Measurements from ENCODE around the gene TDRD7. TPM values are rescaled to one million over a fixed set of nuclear protein-coding genes. Genes with fewer than 3 reads are reported as not detected.

TDRD7 gene
- total RNA-seq, 1 donor from 2014 or later, result 8.1 TPM

DNA sequence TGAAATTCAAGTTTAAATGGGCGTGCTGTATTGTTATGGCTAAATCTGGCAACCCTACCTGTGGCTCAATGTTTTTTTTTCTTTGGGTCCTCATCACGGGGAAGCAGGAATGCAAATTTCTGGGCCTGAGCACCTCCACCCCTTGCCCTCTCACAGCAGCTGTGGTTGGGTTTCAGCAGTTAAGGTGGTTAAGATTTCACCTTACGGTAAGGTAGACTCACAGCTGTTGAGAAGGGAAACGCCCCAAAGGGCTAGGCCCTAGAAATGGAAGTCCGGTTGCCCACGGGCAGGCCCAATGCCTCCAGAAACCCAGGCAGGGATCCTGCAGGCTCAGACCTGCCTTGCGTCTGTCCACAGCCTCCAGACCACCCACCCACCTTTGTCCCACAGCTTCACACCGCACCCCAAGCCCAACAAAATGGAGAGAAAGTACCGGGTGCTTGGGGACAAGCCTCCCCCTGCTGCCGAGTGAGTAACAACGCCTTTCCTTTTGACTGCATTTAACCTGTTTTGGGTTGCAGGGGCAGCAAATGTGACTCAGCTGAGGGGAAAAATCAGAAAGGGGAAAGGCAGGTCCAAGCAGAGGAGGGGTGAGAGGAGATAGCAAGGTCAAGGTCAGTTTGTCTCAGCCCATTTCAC is 48.1 kb upstream of the TDRD7 start:
- H3K27me3 ChIP-seq, result no peaks in the 10 kb centered on the region
- no peaks in the 10 kb centered on the region for H3K9me3 ChIP-seq (ENCODE audit: low read depth)
- Mint-ChIP-seq H3K36me3 (peaks cover 9% of the 10 kb centered on the region), H3K27me3 (ENCODE audit: insufficient read depth, low read depth) (peaks cover 3% of the 10 kb centered on the region), H3K9me3 (peaks cover 3% of the 10 kb centered on the region), H3K4me3 (no peak overlapping the region), H3K4me1 (peaks cover 4% of the 10 kb centered on the region), H3K27ac (no peak overlapping the region)
- H3F3A ChIP-seq (ENCODE audit: low read depth), result no peaks in the 10 kb centered on the region
- no peak for DNase-seq (ENCODE audit: low spot score)
- H3K4me3 ChIP-seq, result no peak overlapping the region
- no peak overlapping the region for H2AFZ ChIP-seq (replicated peaks)
- H3K4me1 ChIP-seq, result no peaks in the 10 kb centered on the region
- H3K4me2 ChIP-seq, result no peak overlapping the region
- no peaks in the 10 kb centered on the region for H3K79me2 ChIP-seq (ENCODE audit: low read depth)
- H4K20me1 ChIP-seq (ENCODE audit: low read depth), result no peaks in the 10 kb centered on the region
- no peak overlapping the region for H3K27ac ChIP-seq
- TF ChIP-seq, protein P1, sequence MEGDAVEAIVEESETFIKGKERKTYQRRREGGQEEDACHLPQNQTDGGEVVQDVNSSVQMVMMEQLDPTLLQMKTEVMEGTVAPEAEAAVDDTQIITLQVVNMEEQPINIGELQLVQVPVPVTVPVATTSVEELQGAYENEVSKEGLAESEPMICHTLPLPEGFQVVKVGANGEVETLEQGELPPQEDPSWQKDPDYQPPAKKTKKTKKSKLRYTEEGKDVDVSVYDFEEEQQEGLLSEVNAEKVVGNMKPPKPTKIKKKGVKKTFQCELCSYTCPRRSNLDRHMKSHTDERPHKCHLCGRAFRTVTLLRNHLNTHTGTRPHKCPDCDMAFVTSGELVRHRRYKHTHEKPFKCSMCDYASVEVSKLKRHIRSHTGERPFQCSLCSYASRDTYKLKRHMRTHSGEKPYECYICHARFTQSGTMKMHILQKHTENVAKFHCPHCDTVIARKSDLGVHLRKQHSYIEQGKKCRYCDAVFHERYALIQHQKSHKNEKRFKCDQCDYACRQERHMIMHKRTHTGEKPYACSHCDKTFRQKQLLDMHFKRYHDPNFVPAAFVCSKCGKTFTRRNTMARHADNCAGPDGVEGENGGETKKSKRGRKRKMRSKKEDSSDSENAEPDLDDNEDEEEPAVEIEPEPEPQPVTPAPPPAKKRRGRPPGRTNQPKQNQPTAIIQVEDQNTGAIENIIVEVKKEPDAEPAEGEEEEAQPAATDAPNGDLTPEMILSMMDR (IDR thresholded peaks at IDR 0.05), result no peak
- no peak for TF ChIP-seq EZH2phosphoT487 (IDR thresholded peaks at IDR 0.05)
- H3K36me3 ChIP-seq, result no peaks in the 10 kb centered on the region
- H3K9ac ChIP-seq, result no peak overlapping the region

DNA sequence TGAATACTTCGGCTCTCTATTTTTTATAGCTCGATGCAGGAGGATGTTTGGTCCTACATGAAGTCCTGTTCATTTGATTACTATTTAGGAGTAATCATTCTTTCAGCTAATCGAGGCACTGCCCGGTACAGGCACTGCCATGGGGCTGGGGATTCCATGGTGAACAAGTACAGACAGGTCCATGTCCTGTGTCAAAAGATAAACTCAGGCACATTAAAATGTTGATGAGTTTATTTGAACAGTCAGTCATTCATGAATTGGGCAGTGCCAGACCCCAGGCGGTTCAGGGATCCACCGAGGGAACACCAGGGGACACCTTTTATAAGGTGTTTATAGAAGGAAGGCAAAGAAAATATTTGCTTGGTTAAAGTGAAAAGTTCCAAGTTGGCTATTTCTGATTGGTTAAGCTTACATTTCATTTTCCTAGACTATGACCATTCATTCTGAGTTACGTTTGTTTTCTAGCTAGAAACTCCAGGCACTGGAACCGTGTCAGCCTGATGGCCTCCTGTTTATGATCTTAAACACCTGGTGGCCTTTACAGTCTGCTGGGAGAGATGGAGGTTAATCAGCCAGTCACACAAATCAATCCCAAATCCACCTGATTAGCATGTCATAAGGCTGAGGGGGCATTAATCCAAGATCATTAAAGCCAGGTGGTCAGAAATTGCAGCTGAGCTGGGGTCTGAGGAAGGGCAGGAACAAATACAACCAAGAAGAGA is 47.0 kb upstream of the TDRD7 start:
- Mint-ChIP-seq H3K4me1 (peaks cover 4% of the 10 kb centered on the region), H3K4me3 (no peak overlapping the region)

DNA sequence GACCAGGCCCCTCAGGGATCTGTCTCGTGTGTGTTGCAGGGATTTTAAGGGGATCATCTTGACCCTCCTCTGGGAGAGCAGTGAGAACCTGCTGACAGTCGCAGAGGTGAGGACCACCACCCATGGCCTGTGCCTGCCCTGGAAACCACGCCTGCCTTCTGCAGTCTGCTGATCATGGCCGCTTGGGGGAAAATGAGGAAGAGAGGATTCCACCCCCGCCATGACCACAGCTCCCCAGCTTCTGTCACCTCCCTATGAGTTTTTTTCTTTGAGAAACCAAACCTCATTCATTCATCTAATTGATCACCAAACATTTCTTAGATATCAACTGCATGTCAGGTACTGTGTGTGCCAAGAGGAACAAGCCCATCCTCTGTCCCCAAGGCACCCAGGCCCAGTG is 46.3 kb upstream of the TDRD7 start:
- Histone ChIP-seq H3K9me3 (ENCODE audit: low read depth) (no peaks in the 10 kb centered on the region), H3K36me3 (no peaks in the 10 kb centered on the region), H3K4me1 (no peaks in the 10 kb centered on the region), H4K20me1 (ENCODE audit: low read depth) (no peaks in the 10 kb centered on the region), H3K4me2 (no peak overlapping the region), H3K79me2 (ENCODE audit: low read depth) (no peaks in the 10 kb centered on the region), H3F3A (ENCODE audit: low read depth) (no peaks in the 10 kb centered on the region), H2AFZ (replicated peaks) (no peak overlapping the region), H3K27ac (no peak overlapping the region), H3K27me3 (no peaks in the 10 kb centered on the region), H3K4me3 (no peak overlapping the region), H3K9ac (no peak overlapping the region)
- peaks cover 19% of the 10 kb centered on the region for H3K36me3 Mint-ChIP-seq
- DNase-seq (ENCODE audit: low spot score), result no peak
- peaks cover 17% of the 10 kb centered on the region for H3K9me3 Mint-ChIP-seq
- H3K4me3 Mint-ChIP-seq, result no peak overlapping the region
- no peak overlapping the region for H3K27ac Mint-ChIP-seq
- TF ChIP-seq EZH2phosphoT487 (IDR thresholded peaks at IDR 0.05), result no peak
- TF ChIP-seq, protein P1 (IDR thresholded peaks at IDR 0.05), result no peak
- no peak for TF ChIP-seq EZH2 (IDR thresholded peaks at IDR 0.05)
- H3K27me3 Mint-ChIP-seq (ENCODE audit: insufficient read depth, low read depth), result peaks cover 2% of the 10 kb centered on the region
- peaks cover 4% of the 10 kb centered on the region for H3K4me1 Mint-ChIP-seq

More for the DNA sequence above, 47.0 kb upstream of the TDRD7 start:
- Histone ChIP-seq H3K27me3 (no peaks in the 10 kb centered on the region), H3K4me2 (no peak overlapping the region), H3K4me1 (no peaks in the 10 kb centered on the region), H3K79me2 (ENCODE audit: low read depth) (no peaks in the 10 kb centered on the region), H3K4me3 (no peak overlapping the region), H3K27ac (no peak overlapping the region), H4K20me1 (ENCODE audit: low read depth) (no peaks in the 10 kb centered on the region), H3K9me3 (ENCODE audit: low read depth) (no peaks in the 10 kb centered on the region), H3F3A (ENCODE audit: low read depth) (no peaks in the 10 kb centered on the region), H3K9ac (no peak overlapping the region), H2AFZ (replicated peaks) (no peak overlapping the region), H3K36me3 (no peaks in the 10 kb centered on the region)
- H3K27ac Mint-ChIP-seq, result no peak overlapping the region
- H3K27me3 Mint-ChIP-seq (ENCODE audit: insufficient read depth, low read depth), result peaks cover 3% of the 10 kb centered on the region
- H3K36me3 Mint-ChIP-seq, result peaks cover 16% of the 10 kb centered on the region
- DNase-seq (ENCODE audit: low spot score), result no peak
- no peak for TF ChIP-seq EZH2 (IDR thresholded peaks at IDR 0.05)
- peaks cover 11% of the 10 kb centered on the region for H3K9me3 Mint-ChIP-seq

DNA sequence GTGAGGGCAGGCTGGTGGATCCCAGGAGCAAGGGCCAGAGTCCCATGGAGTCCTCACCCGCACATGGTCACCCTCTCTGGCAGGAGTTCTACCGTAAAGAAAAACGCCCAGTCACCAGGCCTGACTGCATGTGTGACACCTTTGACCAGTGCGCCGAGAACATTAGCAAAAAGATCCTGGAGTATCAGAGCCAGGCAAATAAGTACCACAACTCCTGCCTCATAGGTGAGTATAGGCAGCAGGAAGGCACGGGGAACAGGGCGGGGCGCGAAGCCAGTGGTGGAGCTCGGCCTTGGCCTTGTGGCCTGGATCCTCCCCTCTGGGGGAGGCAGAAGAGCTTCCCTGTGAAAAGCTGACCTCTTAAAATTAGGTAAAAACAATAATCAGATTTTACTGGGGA is 45.4 kb upstream of the TDRD7 start:
- Histone ChIP-seq H3K27me3 (no peaks in the 10 kb centered on the region), H3K4me3 (no peak overlapping the region), H3K36me3 (no peaks in the 10 kb centered on the region), H4K20me1 (ENCODE audit: low read depth) (no peaks in the 10 kb centered on the region), H2AFZ (replicated peaks) (no peak overlapping the region), H3K4me1 (no peaks in the 10 kb centered on the region), H3K4me2 (no peak overlapping the region), H3F3A (ENCODE audit: low read depth) (no peaks in the 10 kb centered on the region), H3K9ac (no peak overlapping the region), H3K9me3 (ENCODE audit: low read depth) (no peaks in the 10 kb centered on the region), H3K27ac (no peak overlapping the region), H3K79me2 (ENCODE audit: low read depth) (no peaks in the 10 kb centered on the region)
- Mint-ChIP-seq H3K27me3 (ENCODE audit: insufficient read depth, low read depth) (peaks cover 2% of the 10 kb centered on the region), H3K27ac (no peak overlapping the region), H3K4me3 (no peak overlapping the region), H3K36me3 (peaks cover 20% of the 10 kb centered on the region), H3K4me1 (peaks cover 4% of the 10 kb centered on the region), H3K9me3 (peaks cover 20% of the 10 kb centered on the region)
- TF ChIP-seq EZH2 (IDR thresholded peaks at IDR 0.05), result no peak
- no peak for TF ChIP-seq EZH2phosphoT487 (IDR thresholded peaks at IDR 0.05)
- TF ChIP-seq, protein P1 (IDR thresholded peaks at IDR 0.05), result no peak
- DNase-seq (ENCODE audit: low spot score), result no peak

Measured in neural progenitor cell (in vitro differentiated cells).